NCI-H748 (cell line): ENCODE data around the gene PPFIA1.
A peak's percentile ranks its signal among the peaks of the same experiment; 100 is the strongest.

Source experiments
- DNase-seq: peaks from one replicate; lab custom pipeline; 2025; ENCODE audit not compliant: unreplicated experiment; lab: John Stamatoyannopoulos, UW

PPFIA1 gene

DNA sequence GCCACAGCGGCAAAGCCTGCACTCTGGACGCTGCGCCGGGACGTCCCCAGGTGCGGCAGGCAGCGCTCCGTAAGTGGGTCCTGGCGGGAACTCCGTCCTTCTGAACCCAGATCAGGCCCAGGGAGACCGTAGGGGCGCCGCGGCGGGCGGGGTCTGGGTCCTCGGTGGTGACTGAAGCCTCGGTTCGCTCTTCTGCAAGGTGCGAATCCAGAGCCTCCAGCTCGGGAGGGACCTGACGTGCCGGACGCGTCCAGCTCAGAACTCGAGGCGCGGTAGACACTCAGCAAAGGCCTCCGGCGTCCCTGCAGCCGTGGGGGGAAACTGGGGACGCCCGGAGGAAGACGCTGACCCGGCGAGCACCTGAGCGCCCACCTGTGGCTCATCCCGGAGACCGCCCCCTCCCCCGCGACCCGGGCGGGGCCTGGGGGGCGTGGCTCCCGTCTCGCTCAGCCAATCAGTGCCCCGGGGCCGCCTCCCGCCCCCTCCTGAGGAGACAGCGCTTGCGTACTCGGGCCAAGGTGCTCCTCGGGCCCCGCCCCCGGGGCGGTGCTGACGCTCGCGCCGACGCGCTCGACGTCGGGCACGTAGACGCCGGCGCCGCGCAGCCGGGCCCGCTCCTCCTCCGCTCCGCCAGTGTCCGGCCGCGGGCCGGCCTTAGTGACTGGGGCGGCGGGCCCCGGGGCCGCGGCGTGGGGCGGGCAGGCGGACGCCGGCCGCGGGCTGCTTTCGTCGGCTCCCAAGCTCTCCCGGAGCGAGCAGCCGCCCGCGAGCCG, at the start of gene PPFIA1:
PPFIA1 (plus strand) TSS at position 587 of the 773 bp plus-strand sequence. CDS start 1,483 bp downstream, outside the sequence.
- DNase-seq, result peak; percentile 97

DNA sequence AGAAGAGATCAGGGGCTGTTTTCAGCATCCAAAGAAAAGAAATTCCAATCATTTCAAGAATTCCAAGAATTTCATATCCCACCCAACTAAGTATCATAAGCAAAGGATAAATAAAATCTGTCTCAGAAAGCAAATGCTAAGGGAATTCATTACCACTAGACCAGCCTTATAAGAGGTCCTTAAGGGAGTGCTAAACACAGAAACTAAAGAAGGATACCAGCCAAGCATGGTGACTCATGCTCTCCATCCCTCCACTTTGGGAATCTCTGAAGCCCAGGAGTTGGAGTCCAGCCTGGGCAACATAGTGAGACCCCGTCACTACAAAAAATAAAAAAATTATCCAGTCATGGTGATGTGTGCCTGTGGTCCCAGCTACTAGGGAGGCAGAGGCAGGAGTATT, 49.6 kb upstream of the PPFIA1 start:
- DNase-seq, result no peak

GRCh38 chr11:70225681-70226177, 44.8 kb upstream of the PPFIA1 start:
- no peak for DNase-seq

DNA sequence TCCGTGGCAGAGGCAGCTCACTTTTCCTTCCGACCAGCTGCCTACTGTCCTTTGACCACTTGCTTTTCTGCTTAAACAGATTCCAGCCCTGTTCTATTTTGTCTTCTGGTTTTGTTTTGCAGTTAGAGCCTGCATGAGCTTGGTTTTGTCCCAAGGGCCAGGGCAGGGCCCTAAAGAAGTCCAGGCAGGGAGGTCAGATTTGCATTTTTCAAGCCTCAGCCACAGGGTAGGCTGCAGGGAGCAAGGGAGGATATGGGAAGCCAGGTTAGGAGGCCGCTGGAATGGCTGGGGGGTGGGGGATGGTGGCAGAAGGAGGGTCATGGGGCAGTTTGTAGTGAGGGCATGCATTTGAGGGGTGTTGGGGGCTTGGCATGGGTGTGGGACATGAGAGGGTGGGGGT, 44.3 kb upstream of the PPFIA1 start:
- DNase-seq, result no peak

- no peak for DNase-seq
Measured at GRCh38 chr11:70226967-70227366, 43.5 kb upstream of the PPFIA1 start.

GRCh38 chr11:70229737-70230136, 40.8 kb upstream of the PPFIA1 start:
- DNase-seq, result no peak

GRCh38 chr11:70230151-70230839, 40.2 kb upstream of the PPFIA1 start:
- no peak for DNase-seq

GRCh38 chr11:70230840-70231710, 39.4 kb upstream of the PPFIA1 start:
- DNase-seq, result no peak

DNA sequence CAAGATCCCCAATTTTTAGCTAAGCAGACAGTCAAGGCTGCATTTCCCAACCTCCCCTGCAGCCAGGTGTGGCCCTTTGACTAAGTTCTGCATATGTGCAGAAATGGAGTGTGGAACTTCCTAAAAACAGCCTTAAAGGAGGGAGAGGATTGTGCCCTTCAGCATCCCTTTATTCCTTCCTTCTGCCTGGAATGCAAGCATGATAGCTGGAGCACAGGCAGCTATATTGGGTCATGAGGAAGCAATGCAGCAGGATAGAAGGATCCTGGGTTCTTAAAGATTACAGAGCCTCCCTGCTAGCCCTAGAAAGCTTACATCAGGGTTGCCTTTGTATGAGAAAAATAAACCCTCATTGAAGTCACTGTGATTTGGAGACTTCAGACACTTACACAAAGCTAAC, 37.5 kb upstream of the PPFIA1 start:
- DNase-seq, result no peak

- no peak for DNase-seq
Measured at GRCh38 chr11:70233511-70233934, 37.0 kb upstream of the PPFIA1 start.

DNA sequence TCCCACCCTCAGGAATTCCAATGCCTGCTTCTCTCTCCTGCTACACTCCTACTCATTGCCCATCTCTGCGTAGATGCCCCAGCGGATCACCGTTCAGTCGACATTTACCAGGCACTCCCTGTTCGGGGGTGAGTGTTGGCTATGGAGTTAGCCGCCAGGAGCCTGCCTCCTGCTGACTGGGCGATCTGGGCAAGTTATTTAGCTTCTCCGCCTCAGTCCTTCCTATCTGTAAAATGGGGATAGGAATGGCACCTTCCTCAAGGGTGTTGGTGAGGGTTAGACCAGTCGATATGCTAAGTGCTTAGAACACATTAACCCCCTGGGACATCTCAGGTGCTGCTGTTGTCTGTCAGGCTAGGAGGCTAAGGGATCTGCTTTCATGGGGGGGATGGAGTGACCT, 36.5 kb upstream of the PPFIA1 start:
- no peak for DNase-seq

DNA sequence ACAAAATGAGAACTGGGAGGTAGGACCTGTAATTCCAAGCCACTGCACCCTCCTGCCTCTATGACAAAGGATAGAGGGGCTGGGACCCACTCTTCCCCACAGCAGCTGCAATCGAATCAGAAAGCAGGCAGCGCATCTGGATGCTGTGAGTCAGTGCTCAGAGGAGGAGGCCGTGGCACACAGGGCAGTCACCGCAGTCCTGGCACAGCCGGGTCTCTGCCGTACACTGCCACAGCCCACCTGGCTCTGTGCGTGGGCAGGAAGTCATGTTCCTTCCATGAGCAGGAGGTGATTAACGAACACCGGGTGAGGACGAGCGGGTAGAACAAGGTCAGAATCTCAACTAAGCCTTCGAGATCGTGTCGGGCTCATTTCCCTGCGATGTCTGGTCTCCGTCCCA, 30.2 kb upstream of the PPFIA1 start:
- DNase-seq, result no peak

DNA sequence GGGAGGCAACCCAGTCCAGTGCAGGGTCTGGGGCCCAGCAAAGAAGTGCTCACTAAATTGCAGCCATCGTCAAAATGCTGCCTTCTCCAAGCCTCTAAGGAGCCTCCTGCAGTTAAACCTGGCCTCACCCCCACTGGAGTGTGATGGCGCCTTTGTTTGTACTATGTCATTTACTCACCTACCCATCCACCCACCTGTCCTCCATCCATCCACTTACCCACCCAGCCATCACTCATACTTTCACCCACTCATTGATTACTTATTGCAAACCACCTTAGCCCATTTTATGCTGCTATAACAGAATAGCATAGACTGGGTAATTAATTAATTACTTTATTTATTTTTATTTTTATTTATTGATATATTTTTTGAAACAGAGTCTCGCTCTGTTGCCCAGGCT, 28.8 kb upstream of the PPFIA1 start:
- no peak for DNase-seq

- DNase-seq, result no peak
Measured at GRCh38 chr11:70242885-70243284, 27.6 kb upstream of the PPFIA1 start.

GRCh38 chr11:70243912-70244652, 26.4 kb upstream of the PPFIA1 start:
- DNase-seq, result no peak

- no peak for DNase-seq
Measured at GRCh38 chr11:70244698-70245097, 25.8 kb upstream of the PPFIA1 start.

- DNase-seq, result no peak
Measured at GRCh38 chr11:70246196-70246595, 24.3 kb upstream of the PPFIA1 start.

DNA sequence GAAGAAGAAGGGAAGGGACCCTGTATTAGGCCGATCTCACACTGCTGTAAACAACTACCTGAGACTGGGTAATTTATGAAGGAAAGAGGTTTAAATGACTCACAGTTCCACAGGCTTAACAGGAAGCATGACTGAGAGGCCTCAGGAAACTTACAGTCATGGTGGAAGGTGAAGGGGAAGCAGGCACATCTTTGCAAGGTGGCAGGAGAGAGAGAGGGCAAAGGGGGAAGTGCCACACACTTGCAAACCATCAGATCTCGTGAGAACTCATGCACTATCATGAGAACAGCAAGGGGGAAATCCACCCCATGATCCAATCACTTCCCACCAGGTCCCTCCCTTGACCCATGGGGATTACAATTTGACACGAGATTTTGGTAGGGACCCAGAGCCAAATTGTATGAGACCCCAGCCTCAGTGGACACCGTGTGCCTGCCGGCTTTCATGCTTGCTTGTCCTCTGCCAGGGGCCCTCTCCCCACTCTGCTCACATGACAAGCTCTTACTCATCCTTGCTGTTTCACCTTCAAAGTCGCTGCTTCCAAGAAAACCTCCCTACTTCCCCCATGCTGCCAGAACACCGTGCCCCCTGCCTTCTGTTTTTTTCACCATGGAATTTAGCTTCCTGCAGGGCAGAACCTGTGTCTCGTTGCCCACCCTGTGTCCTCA, 23.3 kb upstream of the PPFIA1 start:
- DNase-seq, result no peak

DNA sequence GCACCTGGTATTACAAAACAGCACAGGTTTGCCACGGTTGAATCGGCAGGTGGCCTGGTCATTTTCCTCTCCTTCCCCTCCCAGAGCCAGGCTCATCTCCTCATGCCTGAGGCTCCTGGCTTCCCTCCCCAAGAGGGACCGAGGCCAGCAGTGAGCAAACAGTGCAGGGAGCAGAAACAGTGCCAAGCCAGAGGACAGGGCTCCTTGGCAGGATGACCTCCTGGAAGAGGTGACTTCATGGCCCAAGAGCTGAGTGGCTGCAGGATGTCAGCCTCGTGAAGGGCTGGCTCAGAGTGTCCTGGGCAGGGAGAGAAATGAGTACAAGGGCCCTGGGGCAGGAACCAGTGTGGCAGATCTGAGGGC, 22.8 kb upstream of the PPFIA1 start:
- DNase-seq, result no peak
